Urothelium cell line (cell line): ENCODE measurements around the gene KMT2C.

Source experiments
- DNase-seq: peaks from one replicate; pipeline ENCODE4 v3.0.0; 2011; ENCODE audit warnings: low spot score, mixed read lengths
- FAIRE-seq: peaks from 2 replicates; lab custom pipeline; 2011; peaks lifted over from hg19 to GRCh38; lab: Jason Lieb, UNC

Gene KMT2C

DNA sequence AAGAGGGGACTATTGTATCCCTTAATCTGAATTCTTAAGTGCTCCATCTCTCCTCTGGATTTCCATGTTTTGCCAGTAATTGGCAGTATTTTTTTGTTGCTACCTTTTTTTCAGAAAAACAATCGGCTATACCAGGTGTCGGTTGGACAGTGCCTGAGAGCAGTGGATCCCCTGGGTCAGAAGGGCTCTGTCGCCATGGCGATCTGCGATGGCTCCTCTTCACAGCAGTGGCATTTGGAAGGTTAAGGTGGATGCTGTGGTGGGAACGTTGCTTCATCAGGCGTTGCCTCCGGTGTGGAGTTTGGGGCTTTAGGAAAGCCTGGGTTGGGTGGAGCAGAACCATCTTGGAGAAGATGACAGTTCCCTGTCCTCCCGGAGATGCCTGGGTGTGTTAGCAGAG, 314.4 kb downstream of the KMT2C start:
- DNase-seq (no peak), FAIRE-seq (no peak)

DNA sequence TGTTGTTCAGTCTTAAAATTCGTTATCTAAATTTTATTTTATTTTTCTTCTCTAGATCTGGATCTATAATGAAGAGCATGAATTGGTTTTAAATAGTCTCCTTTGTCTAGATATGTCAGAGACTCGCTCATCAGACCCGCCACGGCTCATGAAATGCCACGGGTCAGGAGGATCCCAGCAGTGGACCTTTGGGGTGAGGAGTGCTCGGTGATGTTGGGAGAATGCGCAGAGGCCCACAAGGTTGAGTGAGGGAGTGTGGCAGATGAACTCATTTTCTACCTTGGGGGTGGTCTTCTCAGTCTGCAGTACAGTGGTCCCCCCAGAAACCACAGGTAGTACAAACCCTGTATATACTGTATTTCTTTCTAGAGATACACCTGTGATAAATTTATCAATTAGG, 315.0 kb downstream of the KMT2C start:
- FAIRE-seq (no peak), DNase-seq (no peak)

DNA sequence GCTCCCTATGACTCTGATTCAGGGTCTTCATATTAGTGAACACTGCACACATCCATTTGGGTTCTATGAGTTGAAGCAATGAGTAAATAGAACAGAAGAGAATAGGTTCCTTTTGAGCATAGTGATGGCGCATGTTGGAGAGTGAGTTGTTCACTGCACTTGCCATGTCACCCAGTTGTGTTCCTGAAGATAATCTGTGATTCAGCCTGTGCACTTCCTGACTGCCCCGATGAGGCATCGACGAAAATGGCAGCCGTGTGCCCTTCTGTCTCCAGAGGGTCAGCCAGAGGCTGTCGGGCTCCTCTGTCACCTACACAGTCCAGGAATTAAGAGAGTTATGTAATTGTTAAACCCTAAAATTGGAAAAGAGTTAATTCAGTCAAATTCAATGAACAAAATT, 315.6 kb downstream of the KMT2C start:
- DNase-seq (no peak), FAIRE-seq (no peak)

DNA sequence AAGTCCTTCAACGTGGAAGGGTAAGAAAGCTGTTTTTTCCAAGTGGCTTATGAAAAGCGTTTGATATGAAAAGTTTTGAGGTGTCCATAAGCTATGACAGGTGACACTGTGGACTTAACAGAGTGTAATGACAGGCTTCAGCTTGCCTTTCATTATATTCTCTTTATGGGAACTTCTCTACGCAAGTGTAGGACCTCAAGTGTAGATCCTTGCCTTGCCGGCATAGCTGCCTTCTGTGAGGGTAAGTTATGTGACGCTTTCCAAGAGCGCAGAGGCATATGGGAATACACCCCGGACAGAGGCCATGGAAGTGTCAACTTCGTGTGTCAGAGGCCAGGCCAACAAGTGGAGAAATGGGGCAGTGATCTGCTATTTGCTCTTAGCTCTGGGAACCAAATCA, 318.4 kb downstream of the KMT2C start:
- DNase-seq, result no peak

DNA sequence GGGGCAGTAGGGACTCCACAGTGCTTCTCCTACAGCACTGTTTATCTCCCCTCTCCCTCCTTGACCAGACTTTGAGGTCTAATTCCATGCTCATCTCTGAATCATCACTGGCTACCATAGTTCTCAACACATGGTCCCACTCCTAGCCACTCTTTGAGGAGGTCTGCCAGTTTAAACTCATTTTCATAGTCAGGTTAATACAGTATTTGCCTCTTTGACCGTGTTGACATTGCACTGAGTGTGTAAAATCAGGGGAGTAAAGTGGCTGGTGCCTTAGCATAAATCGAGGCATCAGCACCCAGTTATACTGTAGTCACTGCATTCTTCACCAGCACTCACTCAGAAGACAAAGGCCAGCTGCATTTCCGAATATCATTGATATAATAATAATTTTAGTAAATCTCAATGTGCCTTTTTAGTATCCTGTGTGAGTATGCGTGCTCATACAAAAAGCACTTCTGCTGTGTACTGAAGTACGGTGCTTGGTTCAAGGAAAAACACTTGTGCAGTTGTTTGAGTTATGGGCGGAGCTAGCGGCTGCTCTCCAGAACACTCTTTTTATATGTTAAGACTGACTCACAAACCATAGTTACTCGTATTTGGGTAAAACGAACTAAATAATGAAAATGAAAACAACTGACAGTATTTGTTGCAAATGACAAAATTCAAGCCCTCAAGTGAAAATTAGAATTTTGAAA, 320.6 kb downstream of the KMT2C start:
- no peak for DNase-seq

More for the DNA sequence above, 318.4 kb downstream of the KMT2C start:
- FAIRE-seq, result no peak

DNA sequence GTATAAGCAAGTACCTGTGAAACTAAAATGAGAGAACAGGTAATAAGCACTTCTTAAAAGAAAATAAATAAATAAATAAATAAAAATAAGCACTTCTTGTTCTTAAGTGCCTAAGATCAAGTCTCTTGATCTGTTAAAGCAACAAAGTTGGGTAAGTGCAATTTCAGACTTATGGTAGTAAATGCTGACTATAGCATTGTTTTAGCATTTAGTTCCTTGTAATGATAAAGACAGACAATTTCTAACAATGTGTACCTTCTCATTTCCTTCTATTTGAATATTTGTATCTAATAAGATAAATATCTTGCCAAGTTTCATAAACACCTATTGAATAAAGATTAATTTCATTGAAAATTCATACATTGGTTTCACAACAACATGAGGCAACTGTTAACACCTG, 323.0 kb downstream of the KMT2C start:
- no peak for FAIRE-seq
- DNase-seq, result no peak

More for the DNA sequence above, 320.6 kb downstream of the KMT2C start:
- FAIRE-seq, result no peak

DNA sequence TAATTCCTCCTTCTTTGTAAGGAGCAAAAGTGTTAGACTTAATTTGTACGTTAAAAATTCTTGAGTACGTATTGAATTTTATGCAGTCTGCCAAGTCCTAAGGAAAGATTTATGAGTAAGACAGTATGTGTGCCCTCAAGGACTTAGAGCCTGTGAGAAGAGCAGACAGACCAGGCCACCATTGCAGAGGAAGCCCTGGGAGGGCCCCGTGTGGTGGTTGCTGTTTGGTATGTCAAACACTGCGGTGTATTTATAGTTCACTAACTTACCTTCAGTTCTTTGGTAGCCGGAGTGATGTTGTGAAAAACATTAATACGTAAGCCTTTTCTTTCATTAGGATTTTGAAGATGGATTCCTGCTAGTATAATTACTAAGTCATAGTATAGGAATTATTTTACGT, 327.4 kb downstream of the KMT2C start:
- DNase-seq (no peak), FAIRE-seq (no peak)

DNA sequence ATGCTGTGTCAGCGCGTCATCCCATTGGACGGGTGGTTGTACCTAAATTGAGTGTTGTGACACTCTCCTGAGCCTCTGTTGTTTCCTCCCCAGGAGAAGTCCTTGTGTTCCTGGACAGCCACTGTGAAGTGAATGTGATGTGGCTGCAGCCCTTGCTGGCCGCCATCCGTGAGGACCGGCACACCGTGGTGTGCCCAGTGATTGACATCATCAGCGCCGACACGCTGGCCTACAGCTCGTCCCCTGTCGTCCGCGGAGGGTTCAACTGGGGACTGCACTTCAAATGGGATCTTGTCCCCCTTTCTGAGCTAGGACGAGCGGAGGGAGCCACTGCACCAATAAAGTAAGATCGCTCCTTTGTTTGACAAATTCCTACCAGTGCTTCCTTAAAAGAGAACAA, 327.9 kb downstream of the KMT2C start:
- no peak for DNase-seq
- no peak for FAIRE-seq

DNA sequence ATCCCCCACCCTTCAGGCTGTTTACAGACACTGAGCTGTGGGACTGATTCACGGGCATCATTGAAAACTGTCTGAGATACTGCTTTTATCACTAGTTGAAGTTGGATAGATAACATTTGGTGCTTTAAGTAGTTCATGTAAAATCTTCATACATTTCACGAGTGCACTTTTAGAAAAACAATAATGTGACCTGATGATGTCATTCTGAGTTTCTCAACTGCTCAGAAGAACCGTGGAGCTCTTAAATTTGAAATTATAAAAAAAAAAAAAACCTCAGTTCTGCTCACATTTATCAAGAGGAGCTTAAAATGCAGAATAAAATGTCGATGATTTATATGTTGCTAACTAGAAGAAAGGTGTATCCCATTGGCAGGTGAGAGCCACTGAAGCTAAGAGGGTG, 328.8 kb downstream of the KMT2C start:
- no peak for FAIRE-seq
- DNase-seq, result no peak

DNA sequence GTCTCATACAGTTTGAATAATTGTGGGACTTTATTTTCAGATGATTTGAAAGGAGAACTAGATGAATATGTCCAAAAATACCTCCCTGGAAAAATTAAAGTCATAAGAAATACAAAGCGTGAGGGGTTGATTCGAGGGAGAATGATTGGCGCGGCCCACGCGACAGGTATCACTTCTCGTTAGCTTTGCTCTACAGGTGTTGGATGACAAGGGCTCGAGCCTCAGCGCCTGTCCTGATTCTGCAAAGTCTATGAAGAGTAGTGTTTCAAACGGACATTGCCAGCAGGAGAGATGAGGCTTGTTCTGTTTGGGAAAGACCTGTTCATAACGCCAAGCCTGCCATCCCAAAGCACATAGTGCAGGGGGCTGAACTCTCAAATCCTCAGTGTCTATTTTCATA, 330.6 kb downstream of the KMT2C start:
- FAIRE-seq (no peak), DNase-seq (no peak)

DNA sequence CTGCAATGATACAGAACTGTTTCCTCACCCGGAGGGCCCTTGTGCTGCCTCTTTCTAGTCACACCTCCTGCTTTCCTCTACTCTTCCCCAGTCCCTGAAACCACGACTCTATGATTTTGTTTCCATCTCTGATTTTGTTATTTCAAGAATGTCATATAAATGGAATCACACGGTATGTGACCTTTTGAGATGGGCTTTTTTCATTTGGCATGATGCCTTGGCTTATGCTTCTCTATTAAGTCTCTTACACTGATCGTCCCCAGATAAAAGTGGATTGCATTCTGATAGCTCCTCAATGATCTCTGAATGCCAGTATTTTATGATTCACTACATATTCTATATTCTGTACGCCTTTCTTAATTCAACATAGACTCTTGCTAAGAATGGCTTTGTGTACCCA, 332.1 kb downstream of the KMT2C start:
- FAIRE-seq, result no peak
- DNase-seq, result no peak

DNA sequence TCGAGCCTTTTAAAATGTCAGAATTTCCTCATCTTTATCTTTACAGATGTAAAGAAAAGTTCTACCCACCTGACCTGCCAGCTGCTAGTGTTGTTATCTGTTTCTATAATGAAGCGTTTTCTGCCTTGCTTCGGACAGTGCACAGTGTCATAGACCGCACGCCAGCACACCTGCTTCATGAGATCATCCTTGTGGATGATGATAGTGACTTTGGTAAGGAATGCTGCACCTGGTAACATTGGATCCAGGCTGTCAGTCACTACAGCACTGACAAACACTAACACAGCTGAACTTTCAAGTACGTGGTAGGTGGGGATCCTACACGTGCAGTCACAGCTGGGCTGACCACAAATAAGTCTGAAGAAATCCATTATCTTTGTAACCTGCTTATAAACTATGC, 332.7 kb downstream of the KMT2C start:
- DNase-seq (no peak), FAIRE-seq (no peak)

DNA sequence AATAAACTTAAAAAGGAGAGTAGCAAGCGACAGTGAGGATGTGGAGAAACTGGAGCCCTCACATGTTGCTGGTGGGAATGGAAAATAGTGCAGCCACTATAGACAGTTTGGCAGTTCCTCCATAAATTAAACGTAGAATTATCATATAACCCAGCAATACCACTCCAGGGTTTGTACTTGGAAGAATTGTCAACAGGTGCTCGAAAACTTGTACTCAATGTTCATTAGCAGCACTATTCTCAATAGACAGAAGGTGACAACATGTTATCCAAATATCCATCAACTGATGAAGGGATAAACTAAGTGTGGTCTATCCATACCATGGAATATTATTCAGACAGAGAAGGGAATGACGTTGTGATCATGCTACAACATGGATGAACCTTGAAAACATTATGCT, 338.5 kb downstream of the KMT2C start:
- FAIRE-seq (no peak), DNase-seq (no peak)

DNA sequence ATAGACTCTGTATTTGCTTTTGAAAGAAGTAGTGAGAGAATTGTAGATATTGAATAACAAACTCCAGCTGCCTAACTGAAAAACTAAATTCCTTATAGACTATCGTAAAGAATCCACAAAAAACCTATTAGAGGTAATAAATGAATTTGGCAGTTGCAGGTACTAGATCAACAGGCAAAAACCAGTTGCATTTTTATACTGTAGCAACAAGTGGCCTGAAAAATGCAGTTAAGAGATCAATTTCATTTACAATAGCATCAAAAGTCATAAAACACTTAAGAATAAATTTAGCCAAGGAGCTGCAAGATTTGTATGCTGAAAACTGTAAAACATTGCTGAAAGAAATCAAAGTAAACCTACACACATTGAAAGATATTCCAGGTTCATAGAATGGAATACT, 340.0 kb downstream of the KMT2C start:
- no peak for FAIRE-seq
- DNase-seq, result no peak

DNA sequence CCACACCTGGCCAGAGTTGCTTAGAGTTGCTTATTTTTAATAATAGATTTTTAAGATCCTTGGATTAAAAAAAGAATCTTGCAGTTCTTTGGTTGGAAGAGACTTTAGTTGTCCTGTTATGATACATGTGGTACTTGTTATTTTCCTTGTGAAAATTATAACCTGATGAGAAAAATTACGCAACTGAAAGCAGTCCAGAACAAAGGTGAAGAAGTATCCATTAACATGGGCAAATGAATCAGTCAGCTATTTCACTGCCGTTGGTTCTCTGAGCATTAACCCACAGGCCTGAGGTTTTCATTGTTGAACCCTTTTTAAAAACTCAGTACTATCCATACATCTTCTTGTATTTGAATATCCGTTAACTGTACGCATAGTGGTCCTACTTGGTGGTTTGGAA, 342.1 kb downstream of the KMT2C start:
- DNase-seq, result no peak

DNA sequence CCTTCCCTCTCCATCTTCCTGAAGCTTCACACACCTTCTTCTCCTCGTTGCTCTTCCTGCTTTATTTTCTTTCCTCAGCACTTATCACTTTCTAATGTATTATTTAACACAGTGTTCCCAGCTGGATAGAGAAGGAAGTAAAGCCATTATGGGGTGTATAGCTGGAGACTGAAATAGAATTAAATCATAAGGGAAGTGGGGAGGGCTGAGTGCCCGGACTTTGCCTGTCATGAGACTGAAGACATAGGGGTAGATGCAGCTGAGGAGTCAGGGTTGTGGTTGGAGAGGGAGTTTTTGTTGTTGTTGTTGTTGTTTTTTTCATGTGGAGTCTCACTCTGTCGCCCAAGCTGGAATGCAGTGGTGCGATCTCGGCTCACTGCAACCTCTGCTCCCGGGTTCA, 345.1 kb downstream of the KMT2C start:
- FAIRE-seq, result no peak

More for the DNA sequence above, 342.1 kb downstream of the KMT2C start:
- no peak for FAIRE-seq

DNA sequence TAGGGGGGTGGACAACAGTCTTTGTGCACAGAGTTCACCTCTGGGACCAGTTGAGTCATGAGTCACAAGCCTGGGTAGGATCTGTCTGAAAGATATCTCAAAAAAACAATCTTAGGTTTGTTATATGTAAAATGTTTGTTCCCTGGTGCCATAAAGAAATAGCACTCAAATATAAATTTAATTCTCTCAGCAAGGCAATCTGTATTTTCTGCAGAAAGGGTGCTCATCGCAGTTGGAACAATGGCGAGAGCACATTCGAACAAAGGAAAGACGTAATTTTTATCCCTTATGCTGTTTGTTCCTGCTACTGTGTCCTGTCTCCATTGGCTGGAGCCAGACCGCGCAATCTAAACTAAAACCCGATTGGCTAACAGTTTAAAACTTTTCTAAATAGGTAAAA, 346.6 kb downstream of the KMT2C start:
- no peak for FAIRE-seq
- no peak for DNase-seq

More for the DNA sequence above, 345.1 kb downstream of the KMT2C start:
- DNase-seq, result no peak

DNA sequence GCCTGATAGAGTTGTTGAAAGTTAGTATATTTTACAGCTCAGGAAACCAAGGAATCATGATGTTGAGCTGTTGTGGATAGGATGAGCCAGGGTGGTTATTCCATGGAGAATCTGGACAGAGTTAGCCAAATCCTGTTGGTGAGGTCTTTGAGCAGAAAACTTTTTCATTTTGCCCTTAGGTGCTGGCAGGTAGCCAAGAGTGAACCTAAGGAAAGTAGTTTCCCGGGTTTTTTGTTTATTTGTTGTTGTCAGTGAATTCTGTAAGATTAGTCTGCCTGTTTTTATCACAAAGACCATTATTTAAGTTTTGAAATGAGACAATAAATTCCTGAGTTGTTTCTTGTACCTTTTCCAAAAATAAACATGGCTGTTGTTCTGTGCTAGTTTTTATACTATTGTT, 349.3 kb downstream of the KMT2C start:
- FAIRE-seq (no peak), DNase-seq (no peak)

DNA sequence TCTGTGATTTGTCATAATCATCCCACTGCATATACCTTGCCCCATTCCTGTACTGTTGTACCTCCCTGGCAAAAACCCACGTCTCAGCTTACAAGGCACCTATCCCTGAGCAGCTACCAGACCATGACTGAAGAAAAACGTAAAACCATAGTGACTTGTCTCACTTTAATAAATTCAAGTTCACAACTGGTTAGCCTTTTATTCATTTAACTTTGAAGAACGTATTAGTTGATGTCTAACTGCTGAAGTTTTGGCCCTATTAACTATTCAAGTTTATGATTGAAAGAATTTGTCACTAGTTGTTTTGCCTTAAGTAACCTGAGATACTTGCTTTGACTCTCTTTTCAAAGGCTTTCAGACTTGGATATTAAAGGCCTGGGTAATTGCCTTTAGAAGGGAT, 350.7 kb downstream of the KMT2C start:
- no peak for DNase-seq
- FAIRE-seq, result no peak
